PFSK-1 (cell line): ENCODE measurements around the gene MAP3K3.

ENCODE experiments used
- FOXP2 ChIP-seq: optimal IDR thresholded peaks from 2 replicates; pipeline ENCODE3; 2011; ENCODE audit warnings: borderline replicate concordance, control low read depth, inconsistent platforms; ENCODE audit not compliant: insufficient read depth; ENCODE audit errors: extremely low read length, extremely low read depth
- POLR2AphosphoS5 ChIP-seq: IDR thresholded peaks from 2 replicates; pipeline ENCODE4 v1.6.1; 2012; ENCODE audit warnings: low read depth, mild to moderate bottlenecking, control low read depth, low read length, moderate library complexity
- SIN3A ChIP-seq: IDR thresholded peaks from 2 replicates; pipeline ENCODE4 v1.6.1; 2012; ENCODE audit warnings: mild to moderate bottlenecking, low read length, moderate library complexity, borderline replicate concordance; ENCODE audit not compliant: insufficient read depth
- TAF1 ChIP-seq: IDR thresholded peaks from 2 replicates; pipeline ENCODE4 v1.6.1; 2012; ENCODE audit warnings: low read length, control low read depth, borderline replicate concordance; ENCODE audit not compliant: insufficient read depth
- TF ChIP-seq, protein P1 (sequence below), 2 experiments: IDR thresholded peaks; 2 replicates each; pipeline versions ENCODE4 v1.6.1 to v1.8.0; 2011 to 2012; ENCODE audit warnings: low read depth in 2 of 2, low read length in 2 of 2, control low read depth in 1 of 2, inconsistent platforms in 1 of 2, mild to moderate bottlenecking in 1 of 2, moderate library complexity in 1 of 2; ENCODE audit not compliant: insufficient read depth in 1 of 2

Gene MAP3K3

DNA sequence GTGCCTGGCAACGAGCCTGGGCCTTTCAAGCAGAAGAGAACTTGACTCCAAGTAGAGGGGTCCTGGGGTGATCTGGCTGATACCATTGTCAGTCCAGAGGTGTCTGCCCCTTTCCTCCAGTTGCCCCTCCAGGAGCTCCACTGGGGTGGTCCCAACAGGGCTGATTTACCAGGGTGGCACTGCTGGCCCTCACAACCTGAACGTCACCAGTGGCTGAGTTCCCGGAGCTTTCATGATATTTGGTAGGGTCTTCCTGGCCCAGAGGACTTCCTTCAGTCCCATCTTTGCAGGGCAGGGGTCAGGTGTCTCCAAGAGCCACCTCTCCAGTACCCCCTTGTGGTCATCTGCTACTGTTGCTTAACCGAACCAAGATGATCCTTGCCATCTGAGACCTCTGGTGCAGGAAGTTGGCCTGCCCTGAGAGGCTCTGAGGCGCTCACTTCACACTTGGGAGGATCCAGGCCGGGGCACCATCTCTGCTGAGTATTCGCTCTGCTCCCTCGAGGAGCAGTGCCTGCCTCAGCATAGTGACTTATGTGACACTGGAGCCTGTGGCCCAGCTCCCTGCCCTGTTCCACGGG, 74.3 kb downstream of the MAP3K3 start:
- TF ChIP-seq SIN3A (no peak), TAF1 (no peak), FOXP2 (no peak), POLR2AphosphoS5 (no peak)

DNA sequence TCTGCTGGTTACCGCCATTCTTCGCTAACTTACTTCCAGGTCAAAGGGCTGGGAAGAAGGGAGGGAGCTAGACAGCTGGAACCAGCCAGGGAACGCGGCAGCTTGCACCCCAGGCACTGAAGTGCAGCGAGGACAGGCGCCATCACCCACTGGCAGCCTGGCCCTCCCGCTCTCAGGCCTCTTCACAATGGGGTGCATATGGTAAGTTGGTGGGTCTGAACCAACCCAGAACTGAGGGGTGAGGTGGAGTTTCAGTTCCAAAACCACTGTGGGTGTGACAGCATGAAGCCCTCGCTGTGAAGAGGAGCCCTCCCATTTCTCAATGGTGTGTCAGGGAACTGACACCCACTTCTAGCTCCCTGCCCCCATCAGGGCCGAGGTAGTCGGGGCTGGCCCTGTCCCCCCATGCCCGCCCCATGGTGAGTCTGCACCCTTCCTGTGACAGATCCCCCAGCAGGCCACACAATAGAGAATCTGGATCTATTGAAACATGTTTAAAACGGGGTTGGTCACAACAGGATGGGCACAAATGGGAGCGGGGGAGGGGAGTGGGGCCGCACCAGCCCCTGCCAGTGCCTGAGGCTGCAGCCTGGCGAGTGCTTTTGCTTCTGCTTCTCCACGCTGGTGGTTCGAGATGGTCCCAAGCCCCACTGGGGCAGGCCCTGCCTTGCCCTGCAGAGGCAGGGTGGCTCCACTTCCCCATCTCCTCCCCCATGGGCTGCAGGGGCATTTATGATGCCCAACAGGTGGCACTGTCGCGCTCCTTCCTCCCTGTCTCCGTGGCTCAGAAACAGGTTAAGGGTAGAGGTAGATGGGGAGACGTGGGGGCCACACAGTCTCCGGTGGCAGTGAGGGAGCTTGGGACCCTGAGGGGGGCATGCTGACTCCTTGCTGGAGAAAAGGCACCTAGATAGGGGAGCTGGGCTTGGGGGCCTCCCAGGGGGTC, 75.4 kb downstream of the MAP3K3 start:
- TF ChIP-seq FOXP2: no peak
- TF ChIP-seq TAF1: no peak
- TF ChIP-seq POLR2AphosphoS5: no peak
- TF ChIP-seq, protein P1, sequence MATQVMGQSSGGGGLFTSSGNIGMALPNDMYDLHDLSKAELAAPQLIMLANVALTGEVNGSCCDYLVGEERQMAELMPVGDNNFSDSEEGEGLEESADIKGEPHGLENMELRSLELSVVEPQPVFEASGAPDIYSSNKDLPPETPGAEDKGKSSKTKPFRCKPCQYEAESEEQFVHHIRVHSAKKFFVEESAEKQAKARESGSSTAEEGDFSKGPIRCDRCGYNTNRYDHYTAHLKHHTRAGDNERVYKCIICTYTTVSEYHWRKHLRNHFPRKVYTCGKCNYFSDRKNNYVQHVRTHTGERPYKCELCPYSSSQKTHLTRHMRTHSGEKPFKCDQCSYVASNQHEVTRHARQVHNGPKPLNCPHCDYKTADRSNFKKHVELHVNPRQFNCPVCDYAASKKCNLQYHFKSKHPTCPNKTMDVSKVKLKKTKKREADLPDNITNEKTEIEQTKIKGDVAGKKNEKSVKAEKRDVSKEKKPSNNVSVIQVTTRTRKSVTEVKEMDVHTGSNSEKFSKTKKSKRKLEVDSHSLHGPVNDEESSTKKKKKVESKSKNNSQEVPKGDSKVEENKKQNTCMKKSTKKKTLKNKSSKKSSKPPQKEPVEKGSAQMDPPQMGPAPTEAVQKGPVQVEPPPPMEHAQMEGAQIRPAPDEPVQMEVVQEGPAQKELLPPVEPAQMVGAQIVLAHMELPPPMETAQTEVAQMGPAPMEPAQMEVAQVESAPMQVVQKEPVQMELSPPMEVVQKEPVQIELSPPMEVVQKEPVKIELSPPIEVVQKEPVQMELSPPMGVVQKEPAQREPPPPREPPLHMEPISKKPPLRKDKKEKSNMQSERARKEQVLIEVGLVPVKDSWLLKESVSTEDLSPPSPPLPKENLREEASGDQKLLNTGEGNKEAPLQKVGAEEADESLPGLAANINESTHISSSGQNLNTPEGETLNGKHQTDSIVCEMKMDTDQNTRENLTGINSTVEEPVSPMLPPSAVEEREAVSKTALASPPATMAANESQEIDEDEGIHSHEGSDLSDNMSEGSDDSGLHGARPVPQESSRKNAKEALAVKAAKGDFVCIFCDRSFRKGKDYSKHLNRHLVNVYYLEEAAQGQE (IDR thresholded peaks at IDR 0.05; ENCODE audit: insufficient read depth in 1 of 2, low read depth in 2 of 2, low read length in 2 of 2): no peak
- TF ChIP-seq SIN3A: no peak

DNA sequence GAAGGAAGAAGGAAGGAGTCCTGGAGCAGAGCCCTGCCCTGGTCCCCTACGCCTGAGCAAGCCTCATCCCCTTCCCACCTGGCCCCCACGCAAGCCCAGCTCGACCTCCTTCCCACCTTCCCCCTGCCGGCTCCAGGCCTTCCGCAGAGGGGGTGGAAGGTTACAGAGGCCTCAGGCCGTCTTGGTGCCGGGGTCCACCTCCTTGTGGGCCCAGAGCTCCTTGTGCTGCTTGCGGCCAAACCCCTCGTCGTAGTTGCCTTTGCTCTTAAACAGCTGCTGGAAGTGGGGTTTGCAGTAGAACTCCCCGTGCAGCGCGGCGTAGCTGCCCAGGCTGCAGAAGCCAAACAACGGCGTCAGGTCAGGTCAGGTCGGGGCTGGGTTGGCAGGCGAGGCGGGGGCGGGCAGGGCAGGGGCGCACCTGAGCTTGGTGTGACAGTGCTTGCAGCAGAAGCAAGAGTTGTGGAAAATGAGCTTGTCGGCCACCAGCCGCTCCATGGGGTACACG, 76.2 kb downstream of the MAP3K3 start:
- TF ChIP-seq FOXP2: no peak
- TF ChIP-seq TAF1: no peak
- TF ChIP-seq, protein P1 (IDR thresholded peaks at IDR 0.05; ENCODE audit: insufficient read depth in 1 of 2, low read depth in 2 of 2, low read length in 2 of 2): no peak

DNA sequence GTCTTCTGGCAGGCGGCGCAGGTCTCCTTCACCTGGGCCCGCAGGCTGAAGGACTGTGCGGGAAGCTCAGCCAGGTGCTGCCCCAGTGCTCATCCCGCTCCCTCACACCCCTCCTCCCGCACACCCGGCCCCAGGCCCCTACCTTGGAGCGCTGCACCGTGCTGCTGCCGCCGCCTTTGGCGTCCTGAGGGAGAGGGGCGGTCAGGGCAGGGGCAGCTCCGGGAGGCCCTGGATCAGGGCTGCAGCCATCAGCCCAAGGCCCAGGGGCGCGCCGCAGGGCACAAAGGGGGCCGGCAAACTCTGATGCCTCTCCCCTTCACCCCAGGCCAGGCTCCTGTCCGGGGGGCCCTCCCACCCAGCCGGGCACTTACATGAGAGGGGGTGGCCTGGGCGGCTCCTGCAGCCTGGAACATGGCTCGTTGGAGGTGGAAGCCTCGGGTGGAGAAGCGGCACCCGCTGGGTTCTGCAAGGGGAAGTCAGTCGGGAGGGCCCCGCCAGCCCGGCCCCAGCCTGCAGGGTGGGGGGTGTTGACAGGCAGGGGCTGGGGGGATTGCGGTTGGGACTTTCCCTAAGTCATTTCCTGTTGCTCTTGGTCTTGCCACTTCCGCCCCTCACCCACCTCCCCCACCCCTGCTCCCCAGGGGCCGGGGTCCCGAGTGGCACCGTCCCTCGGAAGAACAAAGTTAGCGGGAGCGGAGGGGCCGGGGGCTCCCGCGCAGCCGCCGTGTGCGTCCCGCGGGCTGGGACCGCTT, 76.8 kb downstream of the MAP3K3 start:
- TF ChIP-seq, protein P1 (IDR thresholded peaks at IDR 0.05; ENCODE audit: insufficient read depth in 1 of 2, low read depth in 2 of 2, low read length in 2 of 2): no peak
- TF ChIP-seq FOXP2: peak; percentile 47
